Diencephalon (tissue), 1 donor: Measurements from ENCODE around the gene ZBTB49. TPM values are rescaled to one million over a fixed set of nuclear protein-coding genes. Genes with fewer than 3 reads are reported as not detected.

ENCODE experiments used
- total RNA-seq: library from RNA; depleted of rRNA; stranded (reverse); fragments of >200 nt; gene quantifications from one replicate; pipeline ENCODE4 v1.2.3, GENCODE V29; 2014

Gene ZBTB49
- total RNA-seq = 10.1 TPM

GRCh38 chr4:4289941-4290850 is at the start of gene ZBTB49, which contains the start of gene LYAR:
TSS of gene ZBTB49 (plus strand) at chr4:4290251. CDS start at chr4:4299946, 9,695 bp downstream.
TSS of gene LYAR (minus strand) at chr4:4290154. CDS start at chr4:4283742, 6,412 bp downstream.

GRCh38 chr4:4248029-4248884 is 41.8 kb upstream of the ZBTB49 start, which contains the start of gene TMEM128:
TSS of gene TMEM128 (minus strand) at chr4:4248223. CDS start at chr4:4248202, 21 bp downstream.

Other genes with a start within 250 kb of the ZBTB49 start
- gene OTOP1, start 63.3 kb upstream of the ZBTB49 start, total RNA-seq = not detected
- 45.9 TPM for gene TMEM128, start 42.0 kb upstream of the ZBTB49 start, total RNA-seq
- 7.6 TPM for gene LYAR, start 97 bp upstream of the ZBTB49 start, total RNA-seq
- gene NSG1, start 96.9 kb downstream of the ZBTB49 start, total RNA-seq = 385 TPM